IPS-18c (cell line): Measurements from ENCODE around the gene SCN1A.
"Not testable (repeated sequence)": the region's sequence is repeated elsewhere in the genome, so short reads cannot be mapped to it uniquely, and the experiment has no call there.

Experiments
- H3K4me3 ChIP-seq: 2 replicates; pipeline ENCODE4 v1.7.0; 2013; ENCODE audit warnings: low read depth, mild to moderate bottlenecking, low read length, moderate library complexity; ENCODE audit not compliant: insufficient read depth
- H3K9me3 ChIP-seq: one replicate; pipeline ENCODE4 v1.6.1; 2013; ENCODE audit warnings: mild to moderate bottlenecking, low read length, moderate library complexity; ENCODE audit not compliant: control insufficient read depth, insufficient read depth

Gene SCN1A

GRCh38 chr2:166044853-166045483, 82.9 kb downstream of the SCN1A start:
- Histone ChIP-seq H3K4me3 (no peak overlapping the region), H3K9me3 (no peaks in the 10 kb centered on the region)

GRCh38 chr2:166042768-166043390, 84.9 kb downstream of the SCN1A start:
- Histone ChIP-seq H3K4me3 (no peak overlapping the region), H3K9me3 (no peaks in the 10 kb centered on the region)

GRCh38 chr2:166042356-166042755, 85.5 kb downstream of the SCN1A start:
- Histone ChIP-seq H3K9me3 (no peaks in the 10 kb centered on the region), H3K4me3 (no peak overlapping the region)

- Histone ChIP-seq H3K4me3 (no peak overlapping the region), H3K9me3 (no peaks in the 10 kb centered on the region)
Observed at GRCh38 chr2:166041613-166042012, 86.2 kb downstream of the SCN1A start.

- no peak overlapping the region for H3K4me3 ChIP-seq
Observed at GRCh38 chr2:166032361-166032760, 95.5 kb downstream of the SCN1A start.

GRCh38 chr2:166031054-166031453, 96.8 kb downstream of the SCN1A start:
- Histone ChIP-seq H3K9me3 (no peaks in the 10 kb centered on the region), H3K4me3 (no peak overlapping the region)

More at GRCh38 chr2:166032361-166032760, 95.5 kb downstream of the SCN1A start:
- H3K9me3 ChIP-seq = no peaks in the 10 kb centered on the region

- no peaks in the 10 kb centered on the region for H3K9me3 ChIP-seq
- H3K4me3 ChIP-seq = no peak overlapping the region
Observed at GRCh38 chr2:166025313-166025712, 102.5 kb downstream of the SCN1A start.

GRCh38 chr2:166017208-166017607, 110.6 kb downstream of the SCN1A start:
- no peak overlapping the region for H3K4me3 ChIP-seq
- H3K9me3 ChIP-seq = no peaks in the 10 kb centered on the region

- Histone ChIP-seq H3K4me3 (no peak overlapping the region), H3K9me3 (no peaks in the 10 kb centered on the region)
Observed at GRCh38 chr2:166013878-166014277, 113.9 kb downstream of the SCN1A start.

GRCh38 chr2:166011660-166012059, 116.2 kb downstream of the SCN1A start:
- H3K4me3 ChIP-seq = no peak overlapping the region
- no peaks in the 10 kb centered on the region for H3K9me3 ChIP-seq

- H3K9me3 ChIP-seq = no peaks in the 10 kb centered on the region
Observed at GRCh38 chr2:166000401-166000800, 127.4 kb downstream of the SCN1A start.

GRCh38 chr2:165990846-165991245, 137.0 kb downstream of the SCN1A start:
- no peak overlapping the region for H3K4me3 ChIP-seq
- no peaks in the 10 kb centered on the region for H3K9me3 ChIP-seq

More at GRCh38 chr2:166000401-166000800, 127.4 kb downstream of the SCN1A start:
- no peak overlapping the region for H3K4me3 ChIP-seq

- Histone ChIP-seq H3K4me3 (no peak overlapping the region), H3K9me3 (no peaks in the 10 kb centered on the region)
Observed at GRCh38 chr2:165989851-165990250, 138.0 kb downstream of the SCN1A start.

GRCh38 chr2:165985120-165985519, 142.7 kb downstream of the SCN1A start:
- Histone ChIP-seq H3K9me3 (no peaks in the 10 kb centered on the region), H3K4me3 (no peak overlapping the region)

- not testable (repeated sequence) for H3K9me3 ChIP-seq, H3K4me3 ChIP-seq
Observed at GRCh38 chr2:165972161-165972560, 155.7 kb downstream of the SCN1A start.

- Histone ChIP-seq H3K9me3 (no peaks in the 10 kb centered on the region), H3K4me3 (no peak overlapping the region)
Observed at GRCh38 chr2:165970663-165971062, 157.2 kb downstream of the SCN1A start.

- H3K9me3 ChIP-seq = no peaks in the 10 kb centered on the region
- H3K4me3 ChIP-seq = no peak overlapping the region
Observed at GRCh38 chr2:165969227-165969626, 158.6 kb downstream of the SCN1A start.

GRCh38 chr2:165967746-165968145, 160.1 kb downstream of the SCN1A start:
- no peaks in the 10 kb centered on the region for H3K9me3 ChIP-seq
- no peak overlapping the region for H3K4me3 ChIP-seq

- H3K4me3 ChIP-seq = no peak overlapping the region
- no peaks in the 10 kb centered on the region for H3K9me3 ChIP-seq
Observed at GRCh38 chr2:165961818-165962217, 166.0 kb downstream of the SCN1A start.
